ENCODE data around the gene ZNF611.

DNA sequence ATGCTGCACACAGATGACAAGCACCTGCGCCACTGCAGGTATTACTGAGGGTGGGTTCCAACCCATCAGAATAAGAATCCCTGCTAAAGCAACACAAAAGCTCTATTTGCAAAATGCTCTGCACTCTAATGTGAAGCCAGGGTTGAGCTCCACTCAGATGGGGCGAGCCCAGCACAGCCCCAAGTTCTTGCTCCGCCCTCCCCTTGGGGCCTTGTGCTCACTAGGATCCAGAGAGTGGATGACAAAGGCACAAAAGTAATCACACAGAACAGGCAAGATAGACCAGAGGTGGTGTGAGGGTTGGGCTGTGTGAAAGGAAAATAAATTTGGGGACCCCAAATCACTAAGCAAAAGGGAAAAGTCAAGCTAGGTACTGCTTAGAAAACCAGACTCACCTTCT lies 8.2 kb upstream of the ZNF611 start:
- TF ChIP-seq CTCF (IDR thresholded peaks at IDR 0.05) (no peak), POLR2A (IDR thresholded peaks at IDR 0.05) (no peak)

All from right lobe of liver (tissue), 4 donors.